GOT3 (cell line): ENCODE data around the gene TCEANC2.
"Not testable (repeated sequence)": the region's sequence is repeated elsewhere in the genome, so short reads cannot be mapped to it uniquely, and the experiment has no call there.

ENCODE experiments used
- DNase-seq: peaks from one replicate; lab custom pipeline; 2025; ENCODE audit warnings: mixed read lengths; lab: John Stamatoyannopoulos, UW

TCEANC2 gene

GRCh38 chr1:54052934-54053744 lies at the start of gene TCEANC2, which contains the start of gene TMEM59:
TCEANC2 (plus strand) TSS chr1:54053608; CDS start chr1:54054423, 815 bp downstream.
TMEM59 (minus strand) TSS chr1:54053204; CDS start chr1:54053188, 16 bp downstream.
- peak; percentile 97 for DNase-seq

- DNase-seq = not testable (repeated sequence)
Observed at GRCh38 chr1:54003750-54004480, 49.5 kb upstream of the TCEANC2 start.

GRCh38 chr1:54004481-54005049 lies 48.8 kb upstream of the TCEANC2 start:
- DNase-seq = no peak

- no peak for DNase-seq
Observed at GRCh38 chr1:54006508-54006907, 46.9 kb upstream of the TCEANC2 start.

GRCh38 chr1:54007613-54008012 lies 45.8 kb upstream of the TCEANC2 start:
- no peak for DNase-seq

- no peak for DNase-seq
Observed at GRCh38 chr1:54008876-54009275, 44.5 kb upstream of the TCEANC2 start.

GRCh38 chr1:54009406-54009805 lies 44.0 kb upstream of the TCEANC2 start:
- no peak for DNase-seq

- DNase-seq = no peak
Observed at GRCh38 chr1:54010415-54011117, 42.8 kb upstream of the TCEANC2 start.

- DNase-seq = no peak
Observed at GRCh38 chr1:54011316-54012007, 41.9 kb upstream of the TCEANC2 start.

GRCh38 chr1:54012008-54012325 lies 41.4 kb upstream of the TCEANC2 start:
- no peak for DNase-seq

GRCh38 chr1:54012863-54013262 lies 40.5 kb upstream of the TCEANC2 start:
- no peak for DNase-seq

GRCh38 chr1:54013393-54014008 lies 39.9 kb upstream of the TCEANC2 start:
- DNase-seq = no peak

GRCh38 chr1:54014009-54014629 lies 39.3 kb upstream of the TCEANC2 start:
- DNase-seq = no peak

GRCh38 chr1:54016343-54017282 lies 36.8 kb upstream of the TCEANC2 start:
- no peak for DNase-seq

- DNase-seq = no peak
Observed at GRCh38 chr1:54017979-54018378, 35.4 kb upstream of the TCEANC2 start, which contains the start of gene LDLRAD1. LDLRAD1 (minus strand) TSS chr1:54018186; CDS start chr1:54018112, 74 bp downstream.

- no peak for DNase-seq
Observed at GRCh38 chr1:54018635-54019034, 34.8 kb upstream of the TCEANC2 start.

- not testable (repeated sequence) for DNase-seq
Observed at GRCh38 chr1:54019562-54020176, 33.7 kb upstream of the TCEANC2 start.

GRCh38 chr1:54024358-54024757 lies 29.1 kb upstream of the TCEANC2 start:
- DNase-seq = no peak

GRCh38 chr1:54024811-54025210 lies 28.6 kb upstream of the TCEANC2 start:
- not testable (repeated sequence) for DNase-seq
